HG03159 (cell line): ENCODE measurements around the gene TMEM164.
A peak's percentile ranks its signal among the peaks of the same experiment; 100 is the strongest.

Source experiments
- ATAC-seq: cut with Tn5 transposase; IDR thresholded peaks from one replicate; pipeline ENCODE4 v1.9.1; 2021; ENCODE audit warnings: mild to moderate bottlenecking, moderate library complexity; ENCODE audit not compliant: unreplicated experiment

The TMEM164 gene

GRCh38 chrX:110062919-110063318 lies 60.0 kb downstream of the TMEM164 start:
- ATAC-seq: no peak

- no peak for ATAC-seq
These were observed 63.7 kb downstream of the TMEM164 start for GRCh38 chrX:110066488-110067225.

- no peak for ATAC-seq
These were observed 68.1 kb downstream of the TMEM164 start for GRCh38 chrX:110070970-110071369.

- ATAC-seq: no peak
These were observed 78.4 kb downstream of the TMEM164 start for GRCh38 chrX:110081320-110081719.

- no peak for ATAC-seq
These were observed 78.8 kb downstream of the TMEM164 start for GRCh38 chrX:110081740-110082139.

- no peak for ATAC-seq
These were observed 79.2 kb downstream of the TMEM164 start for GRCh38 chrX:110082161-110082560.

- ATAC-seq: peak; percentile 3
These were observed 83.4 kb downstream of the TMEM164 start for GRCh38 chrX:110086162-110086915.

GRCh38 chrX:110086916-110087484 lies 84.1 kb downstream of the TMEM164 start:
- peak; percentile 53 for ATAC-seq

- no peak for ATAC-seq
These were observed 84.8 kb downstream of the TMEM164 start for GRCh38 chrX:110087485-110088356.

- no peak for ATAC-seq
These were observed 86.9 kb downstream of the TMEM164 start for GRCh38 chrX:110089656-110090403.

GRCh38 chrX:110097920-110098319 lies 95.0 kb downstream of the TMEM164 start:
- ATAC-seq: no peak

- no peak for ATAC-seq
These were observed 100.4 kb downstream of the TMEM164 start for GRCh38 chrX:110103344-110103743.

GRCh38 chrX:110104078-110104477 lies 101.2 kb downstream of the TMEM164 start:
- ATAC-seq: no peak

- peak; percentile 71 for ATAC-seq
These were observed 105.5 kb downstream of the TMEM164 start for GRCh38 chrX:110108381-110108821.

GRCh38 chrX:110114260-110114776 lies 111.4 kb downstream of the TMEM164 start:
- no peak for ATAC-seq

GRCh38 chrX:110116066-110116980 lies 113.4 kb downstream of the TMEM164 start:
- ATAC-seq: no peak

GRCh38 chrX:110118530-110118929 lies 115.6 kb downstream of the TMEM164 start:
- no peak for ATAC-seq

- no peak for ATAC-seq
These were observed 116.6 kb downstream of the TMEM164 start for GRCh38 chrX:110119480-110119879.

- ATAC-seq: no peak
These were observed 117.1 kb downstream of the TMEM164 start for GRCh38 chrX:110120025-110120424.
